T-cell (primary cell): ENCODE results near the gene TBC1D4. TPM values are rescaled to one million over a fixed set of nuclear protein-coding genes. Genes with fewer than 3 reads are reported as not detected.

Source experiments
- ATAC-seq, 4 experiments: fragments of 200-7000 bp in 3 of 4; fragments of 150-1000 bp in 1 of 4; cut with Tn5 transposase; replicated peaks in 1 of 4; 1 replicate in 3 of 4; 2 replicates in 1 of 4; pipeline ENCODE4 v1.10.0; 2021; ENCODE audit warnings: moderate library complexity in 3 of 4, mild to moderate bottlenecking in 2 of 4, moderate number of reproducible peaks in 1 of 4
- CTCF ChIA-PET, 2 donors: fragments of 300-600 bp; sonication (Branson Sonifier 250); formaldehyde crosslinking; loops; one replicate each; lab custom pipeline; 2022; ENCODE audit warnings: antibody characterized with exemption in 2 of 2; lab: Charles Lee
- POLR2A ChIA-PET, 2 donors: fragments of 300-600 bp; sonication (Branson Sonifier 250); formaldehyde crosslinking; loops; one replicate each; lab custom pipeline; 2022; ENCODE audit warnings: antibody characterized with exemption in 2 of 2; lab: Charles Lee
- DNase-seq, 35 experiments: peaks; one replicate each; pipeline versions ENCODE4 v3.0.0 to v3.0.0-alpha.2; 2013 to 2023
- H3K27ac ChIP-seq: one replicate; pipeline ENCODE4 v1.5.1; 2013; ENCODE audit warnings: low read length
- H3K27me3 ChIP-seq, 2 experiments: replicated peaks in 1 of 2; 1 replicate in 1 of 2; 2 replicates in 1 of 2; pipeline versions ENCODE4 v1.6.1 to v1.7.0; 2013; ENCODE audit warnings: low read length in 1 of 2, mixed read lengths in 1 of 2; ENCODE audit not compliant: control insufficient read depth in 2 of 2, insufficient read depth in 2 of 2; ENCODE audit errors: extremely low read depth in 1 of 2
- H3K36me3 ChIP-seq, 2 donors: 1 replicate in 1 of 2; 2 replicates in 1 of 2; pipeline versions ENCODE4 v1.6.1 to v1.7.0; 2013; ENCODE audit warnings: low read length in 1 of 2; ENCODE audit not compliant: control insufficient read depth in 2 of 2, insufficient read depth in 1 of 2; ENCODE audit errors: extremely low read depth in 1 of 2
- H3K4me1 ChIP-seq, 2 experiments: 1 replicate in 1 of 2; 2 replicates in 1 of 2; pipeline versions ENCODE4 v1.6.1 to v1.7.0; 2013; ENCODE audit warnings: low read length in 2 of 2, mixed read lengths in 1 of 2; ENCODE audit not compliant: insufficient read depth in 2 of 2, control insufficient read depth in 1 of 2; ENCODE audit errors: extremely low read depth in 1 of 2
- H3K4me3 ChIP-seq, 2 donors: 1 replicate in 1 of 2; 2 replicates in 1 of 2; pipeline versions ENCODE4 v1.5.1 to v1.7.0; 2013; ENCODE audit warnings: mild to moderate bottlenecking in 2 of 2, low read length in 1 of 2, moderate library complexity in 1 of 2; ENCODE audit not compliant: control insufficient read depth in 1 of 2; ENCODE audit errors: extremely low read depth in 1 of 2
- H3K9me3 ChIP-seq: 2 replicates; pipeline ENCODE4 v1.7.0; 2013
- H3K27ac Mint-ChIP-seq, 2 donors: one replicate each; pipeline ENCODE4 v1.8.0; 2020 to 2021; ENCODE audit warnings: mild to moderate bottlenecking in 2 of 2, mixed read lengths in 2 of 2
- H3K27me3 Mint-ChIP-seq, 2 donors: one replicate each; pipeline ENCODE4 v1.8.0; 2021 to 2022; ENCODE audit warnings: mixed read lengths in 2 of 2
- H3K36me3 Mint-ChIP-seq: one replicate; pipeline ENCODE4 v1.8.0; 2021; ENCODE audit warnings: mixed read lengths
- H3K4me1 Mint-ChIP-seq, 3 donors: one replicate each; pipeline ENCODE4 v1.8.0; 2020 to 2022; ENCODE audit warnings: mixed read lengths in 3 of 3, mild to moderate bottlenecking in 1 of 3
- H3K4me3 Mint-ChIP-seq, 3 donors: one replicate each; pipeline ENCODE4 v1.8.0; 2020 to 2022; ENCODE audit warnings: mild to moderate bottlenecking in 3 of 3, mixed read lengths in 3 of 3, moderate library complexity in 3 of 3
- H3K9me3 Mint-ChIP-seq, 3 donors: one replicate each; pipeline ENCODE4 v1.8.0; 2020 to 2022; ENCODE audit warnings: mixed read lengths in 3 of 3
- WGBS: methylation state at CpG from one replicate; pipeline ENCODE4 v1.1.5; 2013; ENCODE audit warnings: missing lambda C conversion rate; ENCODE audit not compliant: insufficient coverage; 5-methylcytosine and 5-hydroxymethylcytosine counted together
- total RNA-seq, 35 experiments: library from RNA in 6 of 35; stranded (reverse) in 6 of 35; fragments of 120-200 nt in 1 of 35; gene quantifications; one replicate each; pipeline versions ENCODE4 v1.2.1 to v1.2.4 and lab custom pipeline; 2013 to 2026

The TBC1D4 gene
- total RNA-seq, 5 donors from 2014 or later (not counting 1 experiment from before 2014, with no cell fraction given): 45.7 to 67.9 (median 56.8) TPM

DNA sequence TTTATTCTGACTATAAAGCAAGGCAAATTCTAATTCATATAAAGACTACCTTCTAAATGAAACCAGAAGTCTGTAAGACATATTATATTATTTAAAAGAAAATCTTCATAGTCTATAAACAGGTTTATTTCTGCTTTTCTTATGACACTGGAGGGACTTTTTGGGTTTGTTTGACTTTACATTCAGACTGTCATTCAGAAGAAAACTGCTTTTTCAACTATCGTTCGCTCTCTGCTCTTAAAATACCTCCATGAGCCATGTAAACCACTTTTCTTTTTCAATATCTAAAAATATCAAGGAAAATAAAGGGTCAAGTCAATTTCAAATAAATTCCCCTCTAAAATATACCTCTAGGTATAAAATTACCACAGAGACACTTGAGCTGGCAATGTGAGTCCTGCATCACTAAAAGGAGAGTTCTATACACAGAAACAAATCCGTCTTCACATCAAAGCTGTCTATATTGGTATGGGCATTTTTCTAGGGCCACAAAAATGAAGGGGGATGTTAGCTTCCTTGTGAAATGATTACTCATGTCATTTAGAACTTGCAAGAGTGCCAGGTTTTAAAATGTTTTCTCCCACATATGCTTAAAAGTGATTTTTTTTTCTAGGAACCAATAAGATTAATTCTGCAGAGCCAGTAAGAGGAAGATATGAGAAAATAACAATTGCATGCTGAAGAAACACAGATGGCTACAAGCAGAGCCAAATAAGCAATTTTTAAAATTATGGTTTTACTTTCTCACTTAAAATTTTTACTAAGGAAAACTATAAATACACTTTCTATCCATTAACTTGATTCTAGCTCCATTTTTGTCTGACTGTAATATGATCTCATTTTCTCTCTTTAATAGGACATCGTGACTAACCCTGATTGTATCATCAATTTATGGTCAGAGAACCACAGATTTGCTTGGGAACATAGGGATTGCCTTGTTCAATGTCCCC is 181.8 kb downstream of the TBC1D4 start:
- DNase-seq: peak in 1 of 35 experiments; percentile 33
- H3K27ac Mint-ChIP-seq: peak overlapping the region; percentile 51 to 82
- Histone ChIP-seq H3K36me3 (peaks cover 0 to 24% of the 10 kb centered on the region in 2 donors), H3K27me3 (no peaks in the 10 kb centered on the region), H3K27ac (no peak overlapping the region), H3K9me3 (no peaks in the 10 kb centered on the region), H3K4me1 (peaks cover 0 to 29% of the 10 kb centered on the region in 2 experiments), H3K4me3 (no peak overlapping the region)
- H3K36me3 Mint-ChIP-seq: peaks cover 29% of the 10 kb centered on the region
- H3K27me3 Mint-ChIP-seq: no peaks in the 10 kb centered on the region
- ChIA-PET CTCF (interaction anchor here in 1 of 2 donors (1.0 kb wide), 1 partner anchor 8 kb away, joined by 3 read pairs; no protein-coding TSS in a partner anchor), POLR2A (interaction anchor here in 1 of 2 donors (1.0 kb wide), 1 partner anchor 26 kb away, joined by 3 read pairs; no protein-coding TSS in a partner anchor)
- peak overlapping the region in 1 of 3 donors; percentile 31 for H3K4me3 Mint-ChIP-seq
- no peaks in the 10 kb centered on the region for H3K9me3 Mint-ChIP-seq
- no CpG with 5 or more reads among the region's 4 CpGs for WGBS
- peak in 3 of 4 experiments; percentile 50 to 94 (median 69) for ATAC-seq
- peaks cover 17 to 42% (median 33%) of the 10 kb centered on the region in 3 donors for H3K4me1 Mint-ChIP-seq

DNA sequence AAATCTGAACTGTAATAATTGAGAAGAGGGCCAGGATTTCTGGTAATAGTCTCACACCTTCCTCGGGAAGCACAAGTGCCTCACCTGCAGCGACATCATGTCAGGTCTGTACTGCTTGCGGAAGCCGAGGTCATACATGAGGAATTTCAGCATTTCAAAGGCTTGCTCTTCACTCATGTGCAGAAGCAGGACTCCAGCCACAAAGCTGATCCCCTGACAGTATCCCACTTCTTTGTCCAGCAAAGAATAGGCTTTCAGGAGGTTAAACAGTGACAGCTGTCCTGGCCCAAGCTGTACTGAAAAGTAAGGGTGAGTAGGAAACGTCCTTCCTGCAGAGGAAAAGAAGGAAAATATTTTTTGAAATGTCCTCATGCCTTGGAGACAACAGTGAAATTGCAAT is 182.7 kb downstream of the TBC1D4 start:
- no peak overlapping the region for H3K4me3 Mint-ChIP-seq

GRCh38 chr13:75296641-75297040 is 185.3 kb downstream of the TBC1D4 start:
- DNase-seq: no peak
- H3K27ac ChIP-seq: no peak overlapping the region
- ATAC-seq: no peak
- H3K27ac Mint-ChIP-seq: peak overlapping the region; percentile 76 to 77
- ChIA-PET POLR2A (interaction anchor here in 1 of 2 donors (0.7 kb wide), 1 partner anchor 675 kb away, joined by 3 read pairs; no protein-coding TSS in a partner anchor), CTCF (no interaction called here)
- no peaks in the 10 kb centered on the region for H3K27me3 Mint-ChIP-seq
- peak overlapping the region in 1 of 3 donors; percentile 6 for H3K4me3 Mint-ChIP-seq
- peaks cover 0 to 15% of the 10 kb centered on the region in 2 donors for H3K36me3 ChIP-seq
- peaks cover 0 to 42% of the 10 kb centered on the region in 2 experiments for H3K4me1 ChIP-seq
- no peaks in the 10 kb centered on the region for H3K9me3 Mint-ChIP-seq
- H3K4me1 Mint-ChIP-seq: peaks cover 29 to 54% (median 43%) of the 10 kb centered on the region in 3 donors
- H3K27me3 ChIP-seq: no peaks in the 10 kb centered on the region
- H3K9me3 ChIP-seq: no peaks in the 10 kb centered on the region
- no CpG with 5 or more reads among the region's 1 CpG for WGBS
- H3K36me3 Mint-ChIP-seq: peaks cover 28% of the 10 kb centered on the region
- no peak overlapping the region for H3K4me3 ChIP-seq

More for the DNA sequence above, 182.7 kb downstream of the TBC1D4 start:
- Histone ChIP-seq H3K4me1 (peaks cover 0 to 36% of the 10 kb centered on the region in 2 experiments), H3K4me3 (no peak overlapping the region), H3K36me3 (peaks cover 0 to 17% of the 10 kb centered on the region in 2 donors), H3K27ac (no peak overlapping the region), H3K9me3 (no peaks in the 10 kb centered on the region), H3K27me3 (no peaks in the 10 kb centered on the region)
- no peaks in the 10 kb centered on the region for H3K9me3 Mint-ChIP-seq
- 100% methylated on average over 3 of the region's 5 CpGs for WGBS
- peaks cover 25% of the 10 kb centered on the region for H3K36me3 Mint-ChIP-seq
- ChIA-PET CTCF (no interaction called here), POLR2A (no interaction called here)
- no peak for DNase-seq
- no peak for ATAC-seq
- H3K27ac Mint-ChIP-seq: peak overlapping the region in 1 of 2 donors; percentile 5
- peaks cover 25 to 49% (median 41%) of the 10 kb centered on the region in 3 donors for H3K4me1 Mint-ChIP-seq
- no peaks in the 10 kb centered on the region for H3K27me3 Mint-ChIP-seq

DNA sequence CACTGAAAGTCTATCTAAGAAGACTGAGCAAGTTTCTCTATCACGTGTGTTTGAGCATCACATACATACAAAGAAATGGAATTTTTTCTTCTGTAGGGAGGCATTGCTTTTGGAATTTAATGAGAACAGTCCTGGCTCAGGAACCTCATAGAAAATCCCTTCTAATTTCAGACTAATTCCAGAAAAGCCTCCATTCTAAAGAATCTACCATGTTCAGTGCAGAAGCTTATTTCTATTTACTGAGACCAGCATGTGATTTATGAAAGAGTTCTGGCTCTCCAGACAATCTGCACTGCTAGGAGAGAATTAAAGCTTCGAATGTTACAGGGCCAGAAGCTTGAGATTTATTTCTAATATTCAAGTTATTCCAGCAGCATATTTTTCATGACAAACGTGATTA is 186.8 kb downstream of the TBC1D4 start:
- CTCF ChIA-PET: interaction anchor here in 1 of 2 donors (1.5 kb wide), 1 partner anchor 37 kb away, joined by 4 read pairs; no protein-coding TSS in a partner anchor
- DNase-seq: no peak
- no peak overlapping the region for H3K27ac Mint-ChIP-seq
- H3K4me3 Mint-ChIP-seq: no peak overlapping the region
- H3K36me3 ChIP-seq: peaks cover 0 to 22% of the 10 kb centered on the region in 2 donors
- ATAC-seq: no peak
- H3K9me3 Mint-ChIP-seq: no peaks in the 10 kb centered on the region
- H3K4me1 Mint-ChIP-seq: peaks cover 29 to 47% (median 38%) of the 10 kb centered on the region in 3 donors
- H3K36me3 Mint-ChIP-seq: peaks cover 35% of the 10 kb centered on the region
- POLR2A ChIA-PET: interaction anchor here in 1 of 2 donors (0.5 kb wide), 1 partner anchor 15 kb away, joined by 3 read pairs; no protein-coding TSS in a partner anchor
- H3K27me3 Mint-ChIP-seq: no peaks in the 10 kb centered on the region
- WGBS: no CpG with 5 or more reads among the region's 3 CpGs
- no peak overlapping the region for H3K27ac ChIP-seq
- H3K4me1 ChIP-seq: peaks cover 0 to 35% of the 10 kb centered on the region in 2 experiments
- no peaks in the 10 kb centered on the region for H3K27me3 ChIP-seq
- H3K4me3 ChIP-seq: no peak overlapping the region
- H3K9me3 ChIP-seq: no peaks in the 10 kb centered on the region

- Histone ChIP-seq H3K27me3 (no peaks in the 10 kb centered on the region), H3K27ac (no peak overlapping the region), H3K36me3 (peaks cover 0 to 20% of the 10 kb centered on the region in 2 donors), H3K9me3 (no peaks in the 10 kb centered on the region), H3K4me3 (no peak overlapping the region), H3K4me1 (peaks cover 0 to 27% of the 10 kb centered on the region in 2 experiments)
- no peak overlapping the region for H3K4me3 Mint-ChIP-seq
- DNase-seq: no peak
- no peaks in the 10 kb centered on the region for H3K9me3 Mint-ChIP-seq
- H3K27me3 Mint-ChIP-seq: no peaks in the 10 kb centered on the region
- peaks cover 36% of the 10 kb centered on the region for H3K36me3 Mint-ChIP-seq
- peaks cover 29 to 38% (median 30%) of the 10 kb centered on the region in 3 donors for H3K4me1 Mint-ChIP-seq
- CTCF ChIA-PET: interaction anchor here in 1 of 2 donors (1.5 kb wide), 1 partner anchor 36 kb away, joined by 4 read pairs; no protein-coding TSS in a partner anchor
- peak in 3 of 4 experiments; percentile 52 to 65 (median 65) for ATAC-seq
- peak overlapping the region in 1 of 2 donors; percentile 35 for H3K27ac Mint-ChIP-seq
- POLR2A ChIA-PET: interaction anchor here in 1 of 2 donors (0.5 kb wide), 1 partner anchor 47 kb away, joined by 3 read pairs; no protein-coding TSS in a partner anchor
Observed at GRCh38 chr13:75294110-75294509, 187.9 kb downstream of the TBC1D4 start.

DNA sequence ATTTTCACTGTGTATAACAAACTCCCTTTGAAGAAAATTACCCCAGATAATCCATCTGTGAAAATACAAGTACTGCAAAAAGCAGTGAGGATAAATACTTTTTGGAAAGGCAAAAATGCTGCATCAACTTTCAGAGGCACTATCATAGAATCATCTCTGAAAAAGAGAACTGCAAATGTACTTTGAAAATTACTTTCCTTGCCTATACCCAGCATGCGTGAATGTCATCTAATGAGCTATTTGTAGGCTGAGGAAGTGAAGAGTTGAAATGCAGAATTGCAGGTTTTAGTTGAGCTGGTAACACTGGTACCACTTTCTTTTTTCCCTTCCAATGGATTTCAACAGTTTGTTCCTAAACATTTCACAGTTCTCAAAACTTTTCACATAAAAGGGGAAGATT is 196.7 kb downstream of the TBC1D4 start:
- ATAC-seq: no peak
- ChIA-PET CTCF (interaction anchor here in 1 of 2 donors (1.0 kb wide), 1 partner anchor 11 kb away, joined by 3 read pairs; no protein-coding TSS in a partner anchor), POLR2A (no interaction called here)
- Mint-ChIP-seq H3K9me3 (peaks cover 4 to 23% (median 10%) of the 10 kb centered on the region in 3 donors), H3K36me3 (peaks cover 50% of the 10 kb centered on the region), H3K27me3 (no peaks in the 10 kb centered on the region), H3K4me3 (no peak overlapping the region), H3K27ac (no peak overlapping the region), H3K4me1 (no peaks in the 10 kb centered on the region)
- Histone ChIP-seq H3K4me3 (no peak overlapping the region), H3K27me3 (no peaks in the 10 kb centered on the region), H3K9me3 (no peaks in the 10 kb centered on the region), H3K36me3 (peaks cover 0 to 24% of the 10 kb centered on the region in 2 donors), H3K4me1 (no peaks in the 10 kb centered on the region), H3K27ac (no peak overlapping the region)
- WGBS: no CpG with 5 or more reads among the region's 1 CpG
- no peak for DNase-seq
